Loucy (cell line): ENCODE data around the gene NOS3.

Experiments
- H2AFZ ChIP-seq: fragments of 200-600 bp; sonication (generic); 2 replicates; pipeline ENCODE4 v1.6.0; 2016; ENCODE audit warnings: antibody characterized with exemption, mild to moderate bottlenecking, low read length, moderate library complexity
- H3F3A ChIP-seq: fragments of 200-600 bp; 2 replicates; pipeline ENCODE4 v1.6.0; 2016; ENCODE audit warnings: antibody characterized with exemption, low read depth, mild to moderate bottlenecking
- H3K27me3 ChIP-seq: fragments of 200-600 bp; sonication (generic); 2 replicates; pipeline ENCODE4 v1.6.1; 2014; ENCODE audit warnings: low read length, mild to moderate bottlenecking; ENCODE audit not compliant: insufficient read depth, poor library complexity, severe bottlenecking
- H3K36me3 ChIP-seq: fragments of 200-600 bp; sonication (generic); 2 replicates; pipeline ENCODE4 v1.6.1; 2016; ENCODE audit warnings: low read length; ENCODE audit not compliant: insufficient read depth
- H3K4me1 ChIP-seq: fragments of 200-600 bp; sonication (generic); 2 replicates; pipeline ENCODE4 v1.5.1; 2014; ENCODE audit warnings: low read length, mild to moderate bottlenecking; ENCODE audit not compliant: insufficient read depth, poor library complexity, severe bottlenecking
- H3K4me2 ChIP-seq: fragments of 200-600 bp; sonication (generic); 2 replicates; pipeline ENCODE4 v1.6.0; 2014; ENCODE audit warnings: antibody characterized with exemption, low read length, low read depth, mild to moderate bottlenecking; ENCODE audit not compliant: poor library complexity, severe bottlenecking
- H3K4me3 ChIP-seq: fragments of 200-600 bp; sonication (generic); 2 replicates; pipeline ENCODE4 v1.5.1; 2014; ENCODE audit warnings: low read length, mild to moderate bottlenecking, mixed read lengths; ENCODE audit not compliant: poor library complexity, severe bottlenecking
- H3K79me2 ChIP-seq: fragments of 200-600 bp; sonication (generic); 2 replicates; pipeline ENCODE4 v1.6.1; 2014; ENCODE audit warnings: low read length; ENCODE audit not compliant: insufficient read depth
- H3K9ac ChIP-seq: fragments of 200-600 bp; sonication (generic); 2 replicates; pipeline ENCODE4 v1.6.0; 2014; ENCODE audit warnings: mild to moderate bottlenecking, low read depth, low read length, moderate library complexity; ENCODE audit not compliant: poor library complexity, severe bottlenecking
- H3K9me2 ChIP-seq: fragments of 200-600 bp; sonication (generic); replicated peaks from 2 replicates; pipeline ENCODE4 v1.6.1; 2016; ENCODE audit warnings: low read depth, low read length, mixed read lengths
- H3K9me3 ChIP-seq: fragments of 200-600 bp; sonication (generic); 2 replicates; pipeline ENCODE4 v1.6.1; 2014; ENCODE audit warnings: mild to moderate bottlenecking, antibody characterized with exemption, low read length, low read depth; ENCODE audit not compliant: insufficient read depth
- H4K20me1 ChIP-seq: fragments of 200-600 bp; sonication (generic); 2 replicates; pipeline ENCODE4 v1.6.0; 2014; ENCODE audit warnings: antibody characterized with exemption, low read length, mild to moderate bottlenecking; ENCODE audit not compliant: insufficient read depth, poor library complexity, severe bottlenecking
- CTCF ChIP-seq: fragments of 200-600 bp; sonication (generic); conservative IDR thresholded peaks from 2 replicates; pipeline ENCODE4 v1.5.1; 2014; ENCODE audit warnings: mild to moderate bottlenecking, antibody characterized with exemption, low read length
- EZH2phosphoT487 ChIP-seq: fragments of 200-600 bp; IDR thresholded peaks from 2 replicates; pipeline ENCODE4 v1.6.1; 2018; ENCODE audit warnings: antibody characterized with exemption, mild to moderate bottlenecking, moderate library complexity, borderline replicate concordance

NOS3 gene

DNA sequence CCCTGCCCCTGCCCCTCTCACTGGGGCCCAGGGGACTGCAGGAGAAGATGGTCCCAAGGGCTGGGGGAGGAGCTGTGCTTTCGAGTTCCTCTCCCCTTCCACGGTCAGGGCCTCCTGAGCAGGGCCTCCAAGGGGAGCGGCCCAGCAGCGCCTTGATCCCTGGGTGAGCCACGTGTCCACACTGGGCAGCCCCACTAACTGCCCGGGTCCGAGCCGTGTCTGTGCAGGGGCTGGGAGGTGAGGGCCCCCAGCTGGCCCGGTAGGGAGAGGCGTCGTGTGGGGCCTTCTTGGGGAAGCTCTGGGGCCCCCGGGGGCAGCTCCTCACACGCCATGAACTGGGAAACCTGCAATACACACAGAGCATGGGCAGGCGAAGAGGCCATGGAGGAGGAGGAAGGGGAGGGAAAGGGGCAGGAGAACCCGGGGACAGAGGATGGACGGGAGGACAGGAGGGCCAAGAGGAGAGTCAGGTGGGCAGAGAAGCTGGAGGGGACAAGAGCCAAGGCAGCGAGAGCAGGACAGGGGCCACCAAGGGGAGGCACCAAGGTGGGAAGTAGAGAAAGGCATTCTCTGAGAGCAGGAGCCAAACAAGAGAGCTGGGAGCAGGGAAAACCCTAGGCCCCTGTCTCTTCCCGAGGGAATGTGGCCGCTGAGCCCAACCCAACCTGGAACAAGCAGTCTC, 45.5 kb upstream of the NOS3 start:
- Histone ChIP-seq H3K4me2 (no peak overlapping the region), H4K20me1 (no peaks in the 10 kb centered on the region), H3K9me2 (no peaks in the 10 kb centered on the region), H3F3A (no peaks in the 10 kb centered on the region), H3K27me3 (no peaks in the 10 kb centered on the region), H3K4me1 (peaks cover 67% of the 10 kb centered on the region), H3K79me2 (no peaks in the 10 kb centered on the region), H3K4me3 (no peak overlapping the region), H3K9ac (peak overlapping the region; percentile 51), H3K36me3 (no peaks in the 10 kb centered on the region), H2AFZ (no peak overlapping the region), H3K9me3 (no peaks in the 10 kb centered on the region)
- TF ChIP-seq CTCF (no peak), EZH2phosphoT487 (no peak)

- Histone ChIP-seq H3K9ac (peak overlapping the region; percentile 51), H3K36me3 (no peaks in the 10 kb centered on the region), H3F3A (no peaks in the 10 kb centered on the region), H3K4me3 (no peak overlapping the region), H2AFZ (no peak overlapping the region), H3K4me1 (peaks cover 65% of the 10 kb centered on the region), H3K9me3 (no peaks in the 10 kb centered on the region), H3K27me3 (no peaks in the 10 kb centered on the region), H3K9me2 (no peaks in the 10 kb centered on the region), H4K20me1 (no peaks in the 10 kb centered on the region), H3K79me2 (no peaks in the 10 kb centered on the region), H3K4me2 (no peak overlapping the region)
- TF ChIP-seq CTCF (no peak), EZH2phosphoT487 (no peak)
Measured at GRCh38 chr7:150945853-150946420, 44.9 kb upstream of the NOS3 start.

- peaks cover 58% of the 10 kb centered on the region for H3K4me1 ChIP-seq
- no peak overlapping the region for H3K4me2 ChIP-seq
Measured at GRCh38 chr7:150946421-150947240, 44.2 kb upstream of the NOS3 start.

More at GRCh38 chr7:150946421-150947240, 44.2 kb upstream of the NOS3 start:
- Histone ChIP-seq H2AFZ (no peak overlapping the region), H3K4me3 (no peak overlapping the region), H3K9ac (no peak overlapping the region), H4K20me1 (no peaks in the 10 kb centered on the region), H3K27me3 (no peaks in the 10 kb centered on the region), H3F3A (no peaks in the 10 kb centered on the region), H3K36me3 (no peaks in the 10 kb centered on the region), H3K79me2 (no peaks in the 10 kb centered on the region), H3K9me3 (no peaks in the 10 kb centered on the region), H3K9me2 (no peaks in the 10 kb centered on the region)
- no peak for TF ChIP-seq EZH2phosphoT487
- no peak for TF ChIP-seq CTCF
